Thoracic aorta (tissue), 2 donors: ENCODE data around the gene SLC16A7. TPM values are rescaled to one million over a fixed set of nuclear protein-coding genes. Genes with fewer than 3 reads are reported as not detected.

Source experiments
- ATAC-seq: fragments of 150-250 bp; one replicate; pipeline ENCODE4 v1.8.0; 2017; ENCODE audit warnings: low read depth; ENCODE audit not compliant: insufficient number of reproducible peaks, low FRiP score
- DNase-seq: peaks from one replicate; pipeline ENCODE4 v3.0.0-alpha.2; 2020; ENCODE audit warnings: low spot score
- H3K27ac ChIP-seq, 2 donors: fragments of 200-600 bp; sonication (generic); 1 replicate in 1 of 2; 2 replicates in 1 of 2; pipeline ENCODE4 v1.5.1; 2016; ENCODE audit warnings: mild to moderate bottlenecking in 2 of 2, moderate library complexity in 2 of 2
- H3K27me3 ChIP-seq: fragments of 200-600 bp; sonication (generic); replicated peaks from 2 replicates; pipeline ENCODE4 v1.6.0; 2016; ENCODE audit warnings: mild to moderate bottlenecking; ENCODE audit not compliant: insufficient read depth
- H3K36me3 ChIP-seq: fragments of 200-600 bp; sonication (generic); one replicate; pipeline ENCODE4 v1.5.1; 2016
- H3K4me1 ChIP-seq, 2 donors: fragments of 200-600 bp; sonication (generic); 1 replicate in 1 of 2; 2 replicates in 1 of 2; pipeline versions ENCODE4 v1.5.1 to v1.6.0; 2016; ENCODE audit warnings: low read depth in 2 of 2, mild to moderate bottlenecking in 1 of 2; ENCODE audit not compliant: control insufficient read depth in 1 of 2
- H3K4me3 ChIP-seq: fragments of 200-600 bp; sonication (generic); 2 replicates; pipeline ENCODE4 v1.5.1; 2016; ENCODE audit warnings: mild to moderate bottlenecking
- H3K9me3 ChIP-seq: fragments of 200-600 bp; sonication (generic); 2 replicates; pipeline ENCODE4 v1.5.1; 2016
- total RNA-seq, 2 donors: library from RNA; depleted of rRNA; stranded (reverse); fragments of >200 nt; gene quantifications; one replicate each; pipeline versions ENCODE4 v1.1.0 to v1.2.3, GENCODE V29; 2016
- TF ChIP-seq, protein P1 (sequence below): fragments of 200-600 bp; sonication (generic); IDR thresholded peaks from one replicate; pipeline ENCODE4 v1.5.1; 2019; ENCODE audit warnings: antibody characterized with exemption

SLC16A7 gene
- total RNA-seq, 2 donors from 2014 or later, result 44.9 to 175 TPM

DNA sequence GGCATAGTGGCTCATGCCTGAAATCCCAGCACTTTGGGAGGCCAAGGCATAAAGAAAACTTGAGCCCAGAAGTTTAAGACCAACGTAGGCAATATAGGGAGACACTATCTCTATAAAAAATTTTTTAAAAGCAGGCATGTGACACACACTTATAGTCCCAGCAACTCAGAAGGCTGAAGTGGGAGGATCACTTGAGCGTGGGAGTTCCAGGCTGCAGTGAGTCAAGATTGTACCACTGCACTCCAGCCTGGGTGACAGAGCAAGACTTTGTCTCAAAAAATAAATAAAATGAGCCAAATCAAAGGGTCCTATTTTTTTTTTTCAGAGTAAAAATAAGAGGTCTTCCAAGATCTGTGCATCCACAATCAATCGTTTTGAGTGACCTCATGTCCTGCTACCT, 237.6 kb downstream of the SLC16A7 start:
- no peak for ATAC-seq
- Histone ChIP-seq H3K4me1 (no peaks in the 10 kb centered on the region), H3K27ac (no peak overlapping the region), H3K4me3 (no peak overlapping the region), H3K9me3 (no peaks in the 10 kb centered on the region), H3K27me3 (no peaks in the 10 kb centered on the region), H3K36me3 (no peaks in the 10 kb centered on the region)
- TF ChIP-seq, protein P1, sequence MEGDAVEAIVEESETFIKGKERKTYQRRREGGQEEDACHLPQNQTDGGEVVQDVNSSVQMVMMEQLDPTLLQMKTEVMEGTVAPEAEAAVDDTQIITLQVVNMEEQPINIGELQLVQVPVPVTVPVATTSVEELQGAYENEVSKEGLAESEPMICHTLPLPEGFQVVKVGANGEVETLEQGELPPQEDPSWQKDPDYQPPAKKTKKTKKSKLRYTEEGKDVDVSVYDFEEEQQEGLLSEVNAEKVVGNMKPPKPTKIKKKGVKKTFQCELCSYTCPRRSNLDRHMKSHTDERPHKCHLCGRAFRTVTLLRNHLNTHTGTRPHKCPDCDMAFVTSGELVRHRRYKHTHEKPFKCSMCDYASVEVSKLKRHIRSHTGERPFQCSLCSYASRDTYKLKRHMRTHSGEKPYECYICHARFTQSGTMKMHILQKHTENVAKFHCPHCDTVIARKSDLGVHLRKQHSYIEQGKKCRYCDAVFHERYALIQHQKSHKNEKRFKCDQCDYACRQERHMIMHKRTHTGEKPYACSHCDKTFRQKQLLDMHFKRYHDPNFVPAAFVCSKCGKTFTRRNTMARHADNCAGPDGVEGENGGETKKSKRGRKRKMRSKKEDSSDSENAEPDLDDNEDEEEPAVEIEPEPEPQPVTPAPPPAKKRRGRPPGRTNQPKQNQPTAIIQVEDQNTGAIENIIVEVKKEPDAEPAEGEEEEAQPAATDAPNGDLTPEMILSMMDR, result no peak
- no peak for DNase-seq

DNA sequence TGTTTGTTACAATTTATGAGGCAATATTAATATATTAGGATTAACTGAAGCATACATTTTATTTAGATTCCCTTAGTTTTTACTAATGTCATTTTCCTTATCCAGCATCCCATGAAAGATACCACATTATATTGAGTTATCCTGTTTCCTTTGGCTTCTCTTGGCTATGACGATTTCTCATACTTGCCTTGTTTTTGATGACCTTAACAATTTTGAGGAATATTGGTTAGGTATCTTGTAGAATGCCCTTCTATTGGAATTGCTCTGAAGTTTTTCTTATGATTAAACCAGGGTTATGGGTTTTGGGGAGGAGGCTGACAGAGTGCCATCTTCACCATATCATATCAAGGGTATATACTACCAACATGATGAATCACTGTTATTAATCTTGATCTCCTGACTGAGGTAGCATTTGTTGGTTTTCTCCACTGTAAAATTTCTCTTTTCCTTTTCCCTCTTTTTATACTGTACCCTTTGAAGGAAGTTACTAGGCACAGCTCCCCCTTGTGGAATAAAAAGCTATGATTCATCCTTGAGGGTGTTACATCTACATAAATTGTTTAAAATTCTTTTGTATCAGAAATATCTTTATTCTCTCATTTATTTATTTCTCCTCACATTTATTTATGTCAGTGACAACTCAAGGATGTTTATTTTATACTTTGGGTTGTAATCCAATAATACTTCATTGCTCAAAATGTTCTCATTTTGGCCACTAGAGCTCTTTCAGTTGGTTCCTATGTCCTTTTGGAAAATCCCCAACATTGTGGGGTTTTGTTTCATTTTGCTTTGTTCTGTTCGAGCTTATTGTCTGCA, 239.0 kb downstream of the SLC16A7 start:
- TF ChIP-seq, protein P1, result peak; percentile 52

More for the DNA sequence above, 239.0 kb downstream of the SLC16A7 start:
- Histone ChIP-seq H3K4me1 (no peaks in the 10 kb centered on the region), H3K27ac (no peak overlapping the region), H3K36me3 (no peaks in the 10 kb centered on the region), H3K27me3 (no peaks in the 10 kb centered on the region), H3K9me3 (no peaks in the 10 kb centered on the region), H3K4me3 (no peak overlapping the region)
- ATAC-seq (peak; percentile 50), DNase-seq (no peak)
